ENCODE results near the gene BORCS8. TPM values are rescaled to one million over a fixed set of nuclear protein-coding genes. Genes with fewer than 3 reads are reported as not detected.

BORCS8 gene
- total and polyA plus RNA-seq, 2 of the 13 experiments (the other 11 are each of a cell fraction or from before 2014, with no cell fraction given), result 9.6 to 13.3 TPM

- TF ChIP-seq GABPB1 (CRISPR knock-in tag; IDR thresholded peaks at IDR 0.05) (peak; percentile 58; the same call in 1 of the 2 replicates), TFAP4 (IDR thresholded peaks at IDR 0.05; ENCODE audit: borderline replicate concordance, low read depth) (no peak), ZNF263 (CRISPR knock-in tag; IDR thresholded peaks at IDR 0.05) (no peak), REPIN1 (CRISPR knock-in tag; IDR thresholded peaks at IDR 0.05; ENCODE audit: borderline replicate concordance, low read depth) (no peak), ZKSCAN1 (IDR thresholded peaks at IDR 0.05; ENCODE audit: low read length) (no peak), ZFP37 (CRISPR knock-in tag; IDR thresholded peaks at IDR 0.05; ENCODE audit: borderline replicate concordance) (no peak), NONO (IDR thresholded peaks at IDR 0.05) (no peak), NONO (CRISPR knock-in tag; conservative IDR thresholded peaks at IDR 0.05) (0 out of 2 replicates have a peak, but pooled peaks have one; percentile 23), MED1 (CRISPR knock-in tag; IDR thresholded peaks at IDR 0.05) (no peak), TAF1 (CRISPR knock-in tag; IDR thresholded peaks at IDR 0.05) (peak; percentile 50), ZNF383 (CRISPR knock-in tag; IDR thresholded peaks at IDR 0.05; ENCODE audit: borderline replicate concordance) (no peak), ZNF44 (CRISPR knock-in tag; IDR thresholded peaks at IDR 0.05) (0 out of 2 replicates have a peak, but pooled peaks have one; percentile 39), MLLT10 (CRISPR knock-in tag; IDR thresholded peaks at IDR 0.05) (no peak), ZNF839 (CRISPR knock-in tag; IDR thresholded peaks at IDR 0.05; ENCODE audit: borderline replicate concordance) (no peak), ZNF143 (CRISPR knock-in tag; IDR thresholded peaks at IDR 0.05) (no peak), ARNTL (CRISPR knock-in tag; IDR thresholded peaks at IDR 0.05) (0 out of 2 replicates have a peak, but pooled peaks have one; percentile 31), ZNF12 (CRISPR knock-in tag; IDR thresholded peaks at IDR 0.05) (no peak), POLR2AphosphoS5 (IDR thresholded peaks at IDR 0.05; ENCODE audit: low read depth, low read length) (peak; percentile 56), ZNF563 (CRISPR knock-in tag; IDR thresholded peaks at IDR 0.05) (no peak), ZNF160 (CRISPR knock-in tag; IDR thresholded peaks at IDR 0.05) (peak; percentile 48; the same call in 1 of the 2 replicates), KLF15 (CRISPR knock-in tag; IDR thresholded peaks at IDR 0.05; ENCODE audit: borderline replicate concordance) (no peak), MXI1 (IDR thresholded peaks at IDR 0.05; ENCODE audit: borderline replicate concordance, low read depth, low read length) (peak; percentile 48; the same call in 1 of the 3 replicates), ZNF441 (CRISPR knock-in tag; IDR thresholded peaks at IDR 0.05; ENCODE audit: borderline replicate concordance) (no peak), BHLHE40 (IDR thresholded peaks at IDR 0.05; ENCODE audit: low read length) (0 out of 2 replicates have a peak, but pooled peaks have one; percentile 26), SIN3B (IDR thresholded peaks at IDR 0.05; ENCODE audit: low read length) (no peak), NR2C2 (CRISPR knock-in tag; IDR thresholded peaks at IDR 0.05; ENCODE audit: borderline replicate concordance) (no peak), ZNF34 (CRISPR knock-in tag; IDR thresholded peaks at IDR 0.05; ENCODE audit: borderline replicate concordance) (no peak), GATAD2A (CRISPR knock-in tag; IDR thresholded peaks at IDR 0.05) (no peak), ZFX (CRISPR knock-in tag; IDR thresholded peaks at IDR 0.05; ENCODE audit: low read depth) (peak; percentile 67), MEIS1 (CRISPR knock-in tag; IDR thresholded peaks at IDR 0.05; ENCODE audit: borderline replicate concordance) (no peak), ZNF841 (CRISPR knock-in tag; IDR thresholded peaks at IDR 0.05; ENCODE audit: borderline replicate concordance) (no peak), ZNF468 (CRISPR knock-in tag; IDR thresholded peaks at IDR 0.05) (no peak), ZNF547 (CRISPR knock-in tag; IDR thresholded peaks at IDR 0.05) (peak; percentile 45; the same call in 1 of the 2 replicates), GABPA (IDR thresholded peaks at IDR 0.05; ENCODE audit: low read depth, low read length) (no peak), GABPA (CRISPR knock-in tag; IDR thresholded peaks at IDR 0.05; ENCODE audit: low read depth) (no peak)
Observed at GRCh38 chr19:19170053-19170872, 21.7 kb downstream of the BORCS8 start, which contains the start of gene MEF2B (continued).
